NCI-H226 (cell line): ENCODE results near the gene NKX6-2.
"Not testable (repeated sequence)": the region's sequence is repeated elsewhere in the genome, so short reads cannot be mapped to it uniquely, and the experiment has no call there.

Experiments used
- DNase-seq: peaks from one replicate; pipeline ENCODE4 v3.0.0-alpha.2; 2015

NKX6-2 gene

GRCh38 chr10:132785723-132786475 is at the start of gene NKX6-2:
NKX6-2 (minus strand) TSS chr10:132786147; CDS start chr10:132785948, 199 bp downstream.
- DNase-seq, result no peak

GRCh38 chr10:132834891-132835847 is 49.2 kb upstream of the NKX6-2 start:
- no peak for DNase-seq

GRCh38 chr10:132834311-132834761 is 48.4 kb upstream of the NKX6-2 start:
- no peak for DNase-seq

GRCh38 chr10:132833421-132834111 is 47.6 kb upstream of the NKX6-2 start:
- DNase-seq, result no peak

GRCh38 chr10:132832186-132832969 is 46.4 kb upstream of the NKX6-2 start:
- DNase-seq, result no peak

- no peak for DNase-seq
These were observed 43.5 kb upstream of the NKX6-2 start for GRCh38 chr10:132829403-132829802.

GRCh38 chr10:132828681-132829080 is 42.7 kb upstream of the NKX6-2 start:
- no peak for DNase-seq

- no peak for DNase-seq
These were observed 42.1 kb upstream of the NKX6-2 start for GRCh38 chr10:132827861-132828539.

- no peak for DNase-seq
These were observed 41.5 kb upstream of the NKX6-2 start for GRCh38 chr10:132827423-132827789.

GRCh38 chr10:132826524-132827422 is 40.8 kb upstream of the NKX6-2 start:
- no peak for DNase-seq

- not testable (repeated sequence) for DNase-seq
These were observed 40.0 kb upstream of the NKX6-2 start for GRCh38 chr10:132825783-132826523.

- no peak for DNase-seq
These were observed 34.1 kb upstream of the NKX6-2 start for GRCh38 chr10:132820056-132820455.

- no peak for DNase-seq
These were observed 31.8 kb upstream of the NKX6-2 start for GRCh38 chr10:132817701-132818211.

GRCh38 chr10:132816718-132817117 is 30.8 kb upstream of the NKX6-2 start:
- no peak for DNase-seq

GRCh38 chr10:132815168-132815857 is 29.4 kb upstream of the NKX6-2 start:
- no peak for DNase-seq

GRCh38 chr10:132814469-132814856 is 28.5 kb upstream of the NKX6-2 start:
- DNase-seq, result no peak

- no peak for DNase-seq
These were observed 27.9 kb upstream of the NKX6-2 start for GRCh38 chr10:132813560-132814468.

- DNase-seq, result no peak
These were observed 27.1 kb upstream of the NKX6-2 start for GRCh38 chr10:132813001-132813401.
